ENCODE data around the gene CCNL1. TPM values are rescaled to one million over a fixed set of nuclear protein-coding genes. Genes with fewer than 3 reads are reported as not detected.
A peak's percentile ranks its signal among the peaks of the same experiment; 100 is the strongest.

Gene CCNL1
- total RNA-seq (2022) (291 and 303 TPM in 2 replicates), Bru-seq, nascent RNA (percentile 100 among the genes with signal in this experiment), BruChase-seq, experiment 1, labeled RNA remaining after a 6-hour chase (percentile 91 among the genes with signal in this experiment), BruChase-seq, experiment 2, labeled RNA remaining after a 2-hour chase (percentile 98 among the genes with signal in this experiment)
- long read RNA-seq, full-length matches to known transcripts, result 33 of 112 reads
- long read RNA-seq, partial matches to known transcripts, result 4 of 112 reads
- long read RNA-seq, other reads (novel, unspliced or antisense), result 75 of 112 reads

DNA sequence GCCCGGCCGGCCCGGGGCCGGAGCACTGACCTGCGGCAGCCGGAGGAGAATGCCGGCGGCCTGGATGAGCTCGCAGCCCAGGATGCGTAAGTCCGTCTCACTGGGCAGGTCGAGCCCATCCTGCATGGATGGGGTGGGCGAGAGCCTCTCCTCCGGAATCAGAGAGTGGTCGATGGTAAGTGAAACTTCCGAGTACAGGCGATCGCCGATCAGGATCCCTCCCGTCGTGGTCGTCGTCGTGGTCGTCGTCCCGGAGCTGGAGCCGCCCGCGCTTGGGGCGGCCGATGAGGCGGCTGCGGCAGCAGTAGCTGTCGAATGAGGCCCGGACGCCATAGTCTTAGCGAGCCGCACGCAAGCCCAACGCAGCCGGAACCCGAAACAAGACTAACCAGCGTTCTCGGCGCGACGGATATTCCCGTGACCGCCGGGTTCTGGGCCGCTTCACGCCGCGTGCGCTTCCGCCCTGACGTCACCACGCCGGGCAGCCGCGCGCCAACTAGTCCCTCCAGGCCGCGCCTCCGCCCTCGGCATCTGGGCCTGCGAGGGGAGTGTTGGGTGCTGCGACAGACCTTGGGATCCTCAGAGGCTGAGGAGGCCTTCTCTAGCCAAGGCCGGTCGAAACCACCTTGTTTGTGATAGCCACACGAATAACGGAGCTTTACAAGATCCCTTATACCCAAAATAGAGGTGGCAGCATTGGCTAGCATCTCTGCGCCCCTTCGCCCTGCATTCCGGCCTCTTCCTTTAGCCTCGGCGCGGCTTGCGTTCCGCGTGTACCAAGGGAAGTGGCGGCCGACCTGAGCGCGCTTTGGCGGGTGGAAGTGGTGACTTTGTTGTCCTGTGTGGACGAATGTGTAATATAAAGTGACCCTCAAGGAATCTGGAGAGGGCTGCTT lies at the start of gene CCNL1:
TSS of gene CCNL1 (minus strand) at position 386 of the 896 bp plus-strand sequence. CDS start at position 333, 53 bp downstream.
- CTCF ChIA-PET, result interaction anchor here (0.6 to 2.3 kb wide), 6 partner anchors 15 to 339 kb away, joined by 3 to 43 read pairs (median 6); no protein-coding TSS in a partner anchor
- TF ChIP-seq, protein P1, sequence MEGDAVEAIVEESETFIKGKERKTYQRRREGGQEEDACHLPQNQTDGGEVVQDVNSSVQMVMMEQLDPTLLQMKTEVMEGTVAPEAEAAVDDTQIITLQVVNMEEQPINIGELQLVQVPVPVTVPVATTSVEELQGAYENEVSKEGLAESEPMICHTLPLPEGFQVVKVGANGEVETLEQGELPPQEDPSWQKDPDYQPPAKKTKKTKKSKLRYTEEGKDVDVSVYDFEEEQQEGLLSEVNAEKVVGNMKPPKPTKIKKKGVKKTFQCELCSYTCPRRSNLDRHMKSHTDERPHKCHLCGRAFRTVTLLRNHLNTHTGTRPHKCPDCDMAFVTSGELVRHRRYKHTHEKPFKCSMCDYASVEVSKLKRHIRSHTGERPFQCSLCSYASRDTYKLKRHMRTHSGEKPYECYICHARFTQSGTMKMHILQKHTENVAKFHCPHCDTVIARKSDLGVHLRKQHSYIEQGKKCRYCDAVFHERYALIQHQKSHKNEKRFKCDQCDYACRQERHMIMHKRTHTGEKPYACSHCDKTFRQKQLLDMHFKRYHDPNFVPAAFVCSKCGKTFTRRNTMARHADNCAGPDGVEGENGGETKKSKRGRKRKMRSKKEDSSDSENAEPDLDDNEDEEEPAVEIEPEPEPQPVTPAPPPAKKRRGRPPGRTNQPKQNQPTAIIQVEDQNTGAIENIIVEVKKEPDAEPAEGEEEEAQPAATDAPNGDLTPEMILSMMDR (IDR thresholded peaks at IDR 0.05; ENCODE audit: unreplicated experiment), result no peak
- Mint-ChIP-seq H3K9me3 (ENCODE audit: low read depth, unreplicated experiment) (no peaks in the 10 kb centered on the region), H3K4me3 (ENCODE audit: low read depth, unreplicated experiment) (peak within 1 kb of the TSS; percentile 89), H3K36me3 (ENCODE audit: insufficient read depth, unreplicated experiment) (peaks cover 80% of the 10 kb centered on the region), H3K27me3 (ENCODE audit: unreplicated experiment) (no peaks in the 10 kb centered on the region), H3K4me1 (ENCODE audit: low read depth, unreplicated experiment) (peaks cover 58% of the 10 kb centered on the region), H3K27ac (ENCODE audit: unreplicated experiment) (peak within 1 kb of the TSS; percentile 99)
- intact Hi-C loops (cut with micrococcal nuclease; ENCODE audit: unreplicated experiment), result loop anchor here (1.0 to 5.0 kb wide), 3 partner anchors 15 to 337 kb away; no protein-coding TSS in a partner anchor
- peak; percentile 99 for DNase-seq
- BruUV-seq (replicated peaks), result TSS peak; percentile 83

GRCh38 chr3:157204880-157205279 lies 44.9 kb upstream of the CCNL1 start:
- H3K4me1 Mint-ChIP-seq (ENCODE audit: low read depth, unreplicated experiment), result no peaks in the 10 kb centered on the region
- CTCF ChIA-PET, result interaction anchor here (1.0 to 2.0 kb wide), 14 partner anchors 31 to 369 kb away, joined by 3 to 14 read pairs (median 4); partner anchors contain the start of gene PTX3
- no peak overlapping the region for H3K4me3 Mint-ChIP-seq (ENCODE audit: low read depth, unreplicated experiment)
- BruUV-seq (replicated peaks), result no TSS peak
- H3K27ac Mint-ChIP-seq (ENCODE audit: unreplicated experiment), result no peak overlapping the region
- H3K27me3 Mint-ChIP-seq (ENCODE audit: unreplicated experiment), result no peaks in the 10 kb centered on the region
- no peaks in the 10 kb centered on the region for H3K9me3 Mint-ChIP-seq (ENCODE audit: low read depth, unreplicated experiment)
- intact Hi-C loops (cut with micrococcal nuclease; ENCODE audit: unreplicated experiment), result loop anchor here (1.0 to 5.0 kb wide), 5 partner anchors 34 to 1208 kb away; no protein-coding TSS in a partner anchor
- DNase-seq, result no peak
- no peaks in the 10 kb centered on the region for H3K36me3 Mint-ChIP-seq (ENCODE audit: insufficient read depth, unreplicated experiment)
- TF ChIP-seq, protein P1 (IDR thresholded peaks at IDR 0.05; ENCODE audit: unreplicated experiment), result no peak

DNA sequence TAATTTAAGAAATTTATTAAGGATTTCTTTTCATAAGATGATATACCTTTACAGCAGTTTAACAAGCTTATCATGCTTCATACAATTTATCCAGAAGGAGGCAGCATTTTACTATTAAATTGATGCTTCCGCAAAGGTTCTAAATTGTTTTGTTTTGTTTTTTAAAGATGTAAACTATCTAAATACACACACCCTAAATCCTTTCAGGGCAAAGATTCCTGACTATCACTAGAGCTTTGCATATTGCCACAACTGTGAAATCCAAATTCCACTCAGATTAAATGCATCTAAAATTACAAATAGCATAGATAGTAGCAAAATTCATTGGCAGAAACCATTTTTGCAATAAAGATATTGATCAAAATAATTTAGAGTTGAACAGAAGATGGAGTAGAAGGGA lies 44.5 kb upstream of the CCNL1 start:
- CTCF ChIA-PET, result interaction anchor here (0.5 to 2.0 kb wide), 21 partner anchors 30 to 1057 kb away, joined by 3 to 14 read pairs (median 4); partner anchors contain the start of genes PTX3 and VEPH1
- Mint-ChIP-seq H3K36me3 (ENCODE audit: insufficient read depth, unreplicated experiment) (no peaks in the 10 kb centered on the region), H3K27ac (ENCODE audit: unreplicated experiment) (no peak overlapping the region), H3K27me3 (ENCODE audit: unreplicated experiment) (no peaks in the 10 kb centered on the region), H3K9me3 (ENCODE audit: low read depth, unreplicated experiment) (no peaks in the 10 kb centered on the region), H3K4me3 (ENCODE audit: low read depth, unreplicated experiment) (no peak overlapping the region), H3K4me1 (ENCODE audit: low read depth, unreplicated experiment) (no peaks in the 10 kb centered on the region)
- DNase-seq, result no peak
- TF ChIP-seq, protein P1 (IDR thresholded peaks at IDR 0.05; ENCODE audit: unreplicated experiment), result peak; percentile 73
- intact Hi-C loops (cut with micrococcal nuclease; ENCODE audit: unreplicated experiment), result loop anchor here (1.0 to 5.0 kb wide), 5 partner anchors 35 to 1207 kb away; no protein-coding TSS in a partner anchor
- BruUV-seq (replicated peaks), result no TSS peak

- TF ChIP-seq, protein P1 (IDR thresholded peaks at IDR 0.05; ENCODE audit: unreplicated experiment), result peak; percentile 64
- Mint-ChIP-seq H3K4me3 (ENCODE audit: low read depth, unreplicated experiment) (no peak overlapping the region), H3K36me3 (ENCODE audit: insufficient read depth, unreplicated experiment) (no peaks in the 10 kb centered on the region), H3K4me1 (ENCODE audit: low read depth, unreplicated experiment) (no peaks in the 10 kb centered on the region), H3K9me3 (ENCODE audit: low read depth, unreplicated experiment) (no peaks in the 10 kb centered on the region), H3K27ac (ENCODE audit: unreplicated experiment) (no peak overlapping the region), H3K27me3 (ENCODE audit: unreplicated experiment) (no peaks in the 10 kb centered on the region)
- CTCF ChIA-PET, result interaction anchor here (0.6 to 2.1 kb wide), 26 partner anchors 9 to 1191 kb away, joined by 3 to 19 read pairs (median 4); partner anchors contain the start of genes CCNL1 and PTX3
- intact Hi-C loops (cut with micrococcal nuclease; ENCODE audit: unreplicated experiment), result loop anchor here (1.0 to 5.0 kb wide), 4 partner anchors 35 to 1204 kb away; no protein-coding TSS in a partner anchor
- BruUV-seq (replicated peaks), result no TSS peak
- no peak for DNase-seq
Measured at GRCh38 chr3:157201648-157202278, 41.8 kb upstream of the CCNL1 start.
